ENCODE results near the gene RBFOX2.
"Not testable (repeated sequence)": the region's sequence is repeated elsewhere in the genome, so short reads cannot be mapped to it uniquely, and the experiment has no call there.

Gene RBFOX2, protein sequence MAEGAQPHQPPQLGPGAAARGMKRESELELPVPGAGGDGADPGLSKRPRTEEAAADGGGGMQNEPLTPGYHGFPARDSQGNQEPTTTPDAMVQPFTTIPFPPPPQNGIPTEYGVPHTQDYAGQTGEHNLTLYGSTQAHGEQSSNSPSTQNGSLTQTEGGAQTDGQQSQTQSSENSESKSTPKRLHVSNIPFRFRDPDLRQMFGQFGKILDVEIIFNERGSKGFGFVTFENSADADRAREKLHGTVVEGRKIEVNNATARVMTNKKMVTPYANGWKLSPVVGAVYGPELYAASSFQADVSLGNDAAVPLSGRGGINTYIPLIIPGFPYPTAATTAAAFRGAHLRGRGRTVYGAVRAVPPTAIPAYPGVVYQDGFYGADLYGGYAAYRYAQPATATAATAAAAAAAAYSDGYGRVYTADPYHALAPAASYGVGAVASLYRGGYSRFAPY

GRCh38 chr22:36028646-36029405 lies at the start of gene RBFOX2:
Gene RBFOX2 (minus strand): TSS chr22:36028824. CDS start chr22:36028425, 399 bp downstream.
- TF ChIP-seq, protein P1, sequence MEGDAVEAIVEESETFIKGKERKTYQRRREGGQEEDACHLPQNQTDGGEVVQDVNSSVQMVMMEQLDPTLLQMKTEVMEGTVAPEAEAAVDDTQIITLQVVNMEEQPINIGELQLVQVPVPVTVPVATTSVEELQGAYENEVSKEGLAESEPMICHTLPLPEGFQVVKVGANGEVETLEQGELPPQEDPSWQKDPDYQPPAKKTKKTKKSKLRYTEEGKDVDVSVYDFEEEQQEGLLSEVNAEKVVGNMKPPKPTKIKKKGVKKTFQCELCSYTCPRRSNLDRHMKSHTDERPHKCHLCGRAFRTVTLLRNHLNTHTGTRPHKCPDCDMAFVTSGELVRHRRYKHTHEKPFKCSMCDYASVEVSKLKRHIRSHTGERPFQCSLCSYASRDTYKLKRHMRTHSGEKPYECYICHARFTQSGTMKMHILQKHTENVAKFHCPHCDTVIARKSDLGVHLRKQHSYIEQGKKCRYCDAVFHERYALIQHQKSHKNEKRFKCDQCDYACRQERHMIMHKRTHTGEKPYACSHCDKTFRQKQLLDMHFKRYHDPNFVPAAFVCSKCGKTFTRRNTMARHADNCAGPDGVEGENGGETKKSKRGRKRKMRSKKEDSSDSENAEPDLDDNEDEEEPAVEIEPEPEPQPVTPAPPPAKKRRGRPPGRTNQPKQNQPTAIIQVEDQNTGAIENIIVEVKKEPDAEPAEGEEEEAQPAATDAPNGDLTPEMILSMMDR (IDR thresholded peaks at IDR 0.05; ENCODE audit: insufficient read depth, missing control alignments), result no peak
- no peak for FAIRE-seq
- peak; percentile 58 for DNase-seq (ENCODE audit: insufficient read length, low spot score)

- no peak for DNase-seq (ENCODE audit: insufficient read length, low spot score)
- FAIRE-seq, result no peak
- TF ChIP-seq, protein P1 (IDR thresholded peaks at IDR 0.05; ENCODE audit: insufficient read depth, missing control alignments), result no peak
Measured at GRCh38 chr22:36077271-36077670, 48.6 kb upstream of the RBFOX2 start.

- TF ChIP-seq, protein P1 (IDR thresholded peaks at IDR 0.05; ENCODE audit: insufficient read depth, missing control alignments), result no peak
- DNase-seq (ENCODE audit: insufficient read length, low spot score), result no peak
- no peak for FAIRE-seq
Measured at GRCh38 chr22:36075724-36076123, 47.1 kb upstream of the RBFOX2 start.

- TF ChIP-seq, protein P1 (IDR thresholded peaks at IDR 0.05; ENCODE audit: insufficient read depth, missing control alignments), result no peak
- no peak for DNase-seq (ENCODE audit: insufficient read length, low spot score)
- no peak for FAIRE-seq
Measured at GRCh38 chr22:36075230-36075629, 46.6 kb upstream of the RBFOX2 start.

GRCh38 chr22:36073476-36073875 lies 44.9 kb upstream of the RBFOX2 start:
- FAIRE-seq (no peak), DNase-seq (ENCODE audit: insufficient read length, low spot score) (no peak)
- TF ChIP-seq, protein P1 (IDR thresholded peaks at IDR 0.05; ENCODE audit: insufficient read depth, missing control alignments), result no peak

GRCh38 chr22:36070645-36071044 lies 42.0 kb upstream of the RBFOX2 start:
- not testable (repeated sequence) for FAIRE-seq; DNase-seq (ENCODE audit: insufficient read length, low spot score)

DNA sequence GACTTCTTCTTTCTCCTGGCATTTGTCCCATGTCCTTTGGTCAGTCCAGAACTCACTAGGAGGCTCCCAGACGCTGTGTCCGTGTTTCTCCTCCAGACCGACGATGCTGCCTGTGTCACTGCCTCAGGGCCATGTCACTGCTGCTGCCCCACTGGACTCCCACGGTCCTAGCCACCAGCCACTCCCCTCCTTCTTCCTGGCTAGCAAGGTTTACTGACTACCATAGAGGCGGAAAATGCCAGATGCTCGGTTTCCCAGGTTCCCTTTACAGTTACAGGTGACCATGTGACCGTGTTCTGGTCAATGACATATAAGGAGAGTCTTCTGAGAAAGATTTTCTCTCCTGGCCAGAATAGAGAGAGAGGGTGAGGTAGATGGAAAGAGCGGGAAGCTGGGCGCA lies 40.7 kb upstream of the RBFOX2 start:
- TF ChIP-seq, protein P1 (IDR thresholded peaks at IDR 0.05; ENCODE audit: insufficient read depth, missing control alignments), result no peak
- FAIRE-seq (no peak), DNase-seq (ENCODE audit: insufficient read length, low spot score) (no peak)

All from D721Med (cell line).